Endothelial cell (in vitro differentiated cells): ENCODE data around the gene PARVB. TPM values are rescaled to one million over a fixed set of nuclear protein-coding genes. Genes with fewer than 3 reads are reported as not detected.

ENCODE experiments used
- DNase-seq: peaks from one replicate; pipeline ENCODE4 v3.0.0; 2021; ENCODE audit warnings: low spot score
- H3K27ac Mint-ChIP-seq: one replicate; pipeline ENCODE4 v1.8.0; 2021; ENCODE audit warnings: mixed read lengths, inconsistent platforms; ENCODE audit not compliant: unreplicated experiment
- H3K27me3 Mint-ChIP-seq: one replicate; pipeline ENCODE4 v1.8.0; 2021; ENCODE audit warnings: mild to moderate bottlenecking, moderate library complexity, mixed read lengths, inconsistent platforms; ENCODE audit not compliant: unreplicated experiment
- H3K36me3 Mint-ChIP-seq: one replicate; pipeline ENCODE4 v1.8.0; 2021; ENCODE audit warnings: mild to moderate bottlenecking, low read depth, mixed read lengths, inconsistent platforms; ENCODE audit not compliant: unreplicated experiment
- H3K4me1 Mint-ChIP-seq: one replicate; pipeline ENCODE4 v1.8.0; 2021; ENCODE audit warnings: mild to moderate bottlenecking, mixed read lengths, inconsistent platforms; ENCODE audit not compliant: unreplicated experiment
- H3K4me3 Mint-ChIP-seq: one replicate; pipeline ENCODE4 v1.8.0; 2021; ENCODE audit warnings: mild to moderate bottlenecking, mixed read lengths, inconsistent platforms; ENCODE audit not compliant: unreplicated experiment
- H3K9me3 Mint-ChIP-seq: one replicate; pipeline ENCODE4 v1.8.0; 2021; ENCODE audit warnings: mixed read lengths, inconsistent platforms; ENCODE audit not compliant: unreplicated experiment
- CTCF ChIP-seq: fragments of 200-600 bp; sonication (generic); IDR thresholded peaks from one replicate; pipeline ENCODE4 v1.5.0; 2021; ENCODE audit warnings: antibody characterized with exemption; ENCODE audit not compliant: unreplicated experiment
- total RNA-seq: library from RNA; stranded (reverse); fragmentation: NEBNext Ultra II Directional; extraction: Animal tissue kit (Norgen Biotek cat#: 25700); gene quantifications from one replicate; pipeline ENCODE4 v1.2.1, GENCODE V29; 2021; ENCODE audit not compliant: unreplicated experiment

Gene PARVB
- total RNA-seq, 1 donor from 2014 or later, result 105 TPM

- Mint-ChIP-seq H3K4me1 (peaks cover 7% of the 10 kb centered on the region), H3K27ac (no peak overlapping the region), H3K4me3 (no peak overlapping the region), H3K27me3 (no peaks in the 10 kb centered on the region), H3K9me3 (no peaks in the 10 kb centered on the region), H3K36me3 (peaks cover 10% of the 10 kb centered on the region)
- no peak for TF ChIP-seq CTCF
- no peak for DNase-seq
These were observed 18.4 kb downstream of the PARVB start for GRCh38 chr22:44042249-44043218.

- H3K4me1 Mint-ChIP-seq, result peaks cover 18% of the 10 kb centered on the region
- no peaks in the 10 kb centered on the region for H3K9me3 Mint-ChIP-seq
- no peak overlapping the region for H3K4me3 Mint-ChIP-seq
- H3K27ac Mint-ChIP-seq, result no peak overlapping the region
- TF ChIP-seq CTCF, result no peak
- peaks cover 2% of the 10 kb centered on the region for H3K27me3 Mint-ChIP-seq
- no peak for DNase-seq
- peaks cover 10% of the 10 kb centered on the region for H3K36me3 Mint-ChIP-seq
These were observed 21.0 kb downstream of the PARVB start for GRCh38 chr22:44045145-44045544.

GRCh38 chr22:44046485-44047141 is 22.5 kb downstream of the PARVB start:
- peaks cover 30% of the 10 kb centered on the region for H3K4me1 Mint-ChIP-seq
- H3K27ac Mint-ChIP-seq, result no peak overlapping the region
- peaks cover 7% of the 10 kb centered on the region for H3K36me3 Mint-ChIP-seq
- no peak overlapping the region for H3K4me3 Mint-ChIP-seq
- H3K27me3 Mint-ChIP-seq, result peaks cover 7% of the 10 kb centered on the region
- H3K9me3 Mint-ChIP-seq, result no peaks in the 10 kb centered on the region
- no peak for DNase-seq
- no peak for TF ChIP-seq CTCF

GRCh38 chr22:44047891-44048301 is 23.8 kb downstream of the PARVB start:
- no peak for TF ChIP-seq CTCF
- DNase-seq, result no peak
- Mint-ChIP-seq H3K36me3 (peaks cover 7% of the 10 kb centered on the region), H3K9me3 (no peaks in the 10 kb centered on the region), H3K27ac (no peak overlapping the region), H3K4me1 (peaks cover 39% of the 10 kb centered on the region), H3K27me3 (peaks cover 9% of the 10 kb centered on the region), H3K4me3 (no peak overlapping the region)
